Subcutaneous adipose tissue (tissue), 4 donors: Measurements from ENCODE around the gene RNF14. TPM values are rescaled to one million over a fixed set of nuclear protein-coding genes. Genes with fewer than 3 reads are reported as not detected.

Experiments used
- total RNA-seq, 4 donors: library from RNA; depleted of rRNA; stranded (reverse); fragments of >200 nt; gene quantifications; one replicate each; pipeline ENCODE4 v1.1.0, GENCODE V29; 2016
- TF ChIP-seq, protein P1 (sequence below): fragments of 450-650 bp; IDR thresholded peaks from one replicate; pipeline ENCODE4 v1.5.1; 2016; ENCODE audit warnings: low read depth, mild to moderate bottlenecking, control low read depth, antibody characterized with exemption, moderate library complexity

Gene RNF14
- total RNA-seq, 4 donors from 2014 or later: 28.1 to 111 (median 63.3) TPM

DNA sequence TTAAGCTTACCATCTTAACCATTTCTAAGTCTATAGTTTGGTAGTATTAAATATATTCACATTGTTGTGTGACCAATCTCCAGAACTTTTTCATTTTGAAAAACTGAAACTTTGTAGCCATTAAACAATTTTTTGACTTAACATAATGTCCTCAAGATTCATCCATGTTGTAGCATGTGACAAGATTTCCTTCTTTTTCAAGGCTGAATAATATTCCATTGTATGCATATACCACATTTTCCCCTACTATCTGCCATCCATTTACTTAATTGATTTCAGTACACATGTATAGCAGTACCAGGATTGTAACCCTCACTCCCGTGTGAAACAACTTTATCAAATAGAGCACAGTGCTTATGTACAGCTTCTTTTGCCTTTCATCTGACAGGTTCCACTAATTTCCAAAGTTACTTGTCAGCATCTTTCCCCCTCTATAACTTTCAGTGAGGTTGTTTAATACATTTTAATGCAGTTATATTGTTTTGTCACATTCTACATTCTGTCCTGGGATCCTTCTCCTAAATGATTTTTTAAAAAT is 51.3 kb downstream of the RNF14 start:
- TF ChIP-seq, protein P1, sequence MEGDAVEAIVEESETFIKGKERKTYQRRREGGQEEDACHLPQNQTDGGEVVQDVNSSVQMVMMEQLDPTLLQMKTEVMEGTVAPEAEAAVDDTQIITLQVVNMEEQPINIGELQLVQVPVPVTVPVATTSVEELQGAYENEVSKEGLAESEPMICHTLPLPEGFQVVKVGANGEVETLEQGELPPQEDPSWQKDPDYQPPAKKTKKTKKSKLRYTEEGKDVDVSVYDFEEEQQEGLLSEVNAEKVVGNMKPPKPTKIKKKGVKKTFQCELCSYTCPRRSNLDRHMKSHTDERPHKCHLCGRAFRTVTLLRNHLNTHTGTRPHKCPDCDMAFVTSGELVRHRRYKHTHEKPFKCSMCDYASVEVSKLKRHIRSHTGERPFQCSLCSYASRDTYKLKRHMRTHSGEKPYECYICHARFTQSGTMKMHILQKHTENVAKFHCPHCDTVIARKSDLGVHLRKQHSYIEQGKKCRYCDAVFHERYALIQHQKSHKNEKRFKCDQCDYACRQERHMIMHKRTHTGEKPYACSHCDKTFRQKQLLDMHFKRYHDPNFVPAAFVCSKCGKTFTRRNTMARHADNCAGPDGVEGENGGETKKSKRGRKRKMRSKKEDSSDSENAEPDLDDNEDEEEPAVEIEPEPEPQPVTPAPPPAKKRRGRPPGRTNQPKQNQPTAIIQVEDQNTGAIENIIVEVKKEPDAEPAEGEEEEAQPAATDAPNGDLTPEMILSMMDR: no peak

DNA sequence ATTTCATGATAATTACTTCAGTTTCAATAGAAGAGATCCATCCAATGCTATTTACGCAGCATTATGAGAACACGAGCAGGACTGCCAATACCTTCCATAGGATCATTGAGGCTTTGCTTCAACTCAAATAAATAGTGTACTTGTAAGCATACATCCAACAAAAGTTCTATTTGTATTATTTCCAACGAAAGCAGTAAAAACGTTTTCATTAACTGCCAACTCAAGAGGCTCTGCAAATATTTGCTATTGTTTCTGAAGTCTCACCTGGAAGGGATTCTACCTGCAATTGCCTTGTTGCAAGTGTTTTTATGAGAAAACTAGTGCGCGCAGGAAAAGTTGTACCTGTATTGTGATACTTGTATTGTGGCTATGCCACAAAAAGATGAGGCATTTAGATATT is 54.9 kb downstream of the RNF14 start:
- TF ChIP-seq, protein P1: no peak

DNA sequence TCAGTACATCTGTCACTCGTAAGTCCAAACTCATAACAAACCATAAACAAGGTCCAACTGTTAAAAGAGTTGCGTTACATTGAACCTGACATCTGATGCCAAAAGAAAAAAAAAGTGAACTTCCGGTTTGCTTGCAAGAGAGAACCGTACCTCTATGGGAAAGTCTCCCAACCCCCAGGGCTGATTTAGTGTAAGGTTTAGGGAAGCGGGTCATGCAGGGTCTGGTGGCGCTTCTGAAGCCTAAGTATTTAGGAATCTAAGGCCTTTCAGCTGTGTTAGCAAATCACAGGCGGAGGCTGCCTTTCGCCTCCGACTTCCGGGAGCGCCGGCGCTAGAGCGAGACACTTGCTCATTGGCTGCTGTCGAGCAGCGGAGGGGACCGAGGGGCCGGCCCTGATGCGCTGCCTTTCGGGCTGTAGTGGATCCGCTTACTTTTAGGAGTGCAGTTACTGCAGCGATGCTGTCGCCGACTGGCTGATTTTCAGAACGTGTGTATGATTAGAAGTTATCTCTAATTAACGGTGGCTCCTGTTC is 55.9 kb downstream of the RNF14 start:
- TF ChIP-seq, protein P1: no peak

DNA sequence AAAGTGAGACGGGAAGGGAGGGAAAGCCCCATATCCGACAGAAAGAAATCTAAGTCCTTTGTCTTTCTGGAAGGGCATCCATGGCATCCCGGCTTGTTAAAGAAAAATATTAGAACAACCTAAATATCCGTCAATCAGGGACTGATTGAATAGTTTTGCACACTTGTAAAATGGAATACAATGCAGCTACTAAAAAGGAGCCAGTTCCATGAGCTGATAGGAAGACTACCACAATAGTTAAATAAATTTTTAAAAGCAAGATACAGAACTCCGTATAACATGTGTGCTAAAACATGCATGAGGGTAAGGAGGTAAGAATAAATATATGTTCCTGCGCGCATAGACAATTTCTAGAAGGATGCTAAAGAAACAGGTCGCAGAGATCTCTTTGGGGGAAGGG is 56.7 kb downstream of the RNF14 start:
- TF ChIP-seq, protein P1: no peak

DNA sequence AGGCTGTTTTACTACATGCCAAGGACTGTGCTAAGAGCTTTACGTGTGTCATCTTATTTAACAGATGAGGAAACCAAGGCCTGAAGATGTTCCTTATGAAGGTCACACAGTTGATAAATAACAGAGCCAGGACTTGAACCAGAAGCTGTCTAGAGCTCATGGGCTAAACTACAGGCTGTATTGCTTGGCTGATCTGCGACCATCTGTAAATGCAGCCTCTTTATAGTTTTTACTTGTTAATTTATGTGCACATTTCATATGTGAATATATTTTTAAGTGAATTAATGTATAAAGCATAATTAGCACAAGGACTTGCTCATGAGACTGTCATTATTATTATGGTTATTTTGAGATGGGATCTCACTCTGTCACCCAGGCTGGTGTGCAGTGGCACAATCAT is 63.2 kb downstream of the RNF14 start:
- TF ChIP-seq, protein P1: no peak

DNA sequence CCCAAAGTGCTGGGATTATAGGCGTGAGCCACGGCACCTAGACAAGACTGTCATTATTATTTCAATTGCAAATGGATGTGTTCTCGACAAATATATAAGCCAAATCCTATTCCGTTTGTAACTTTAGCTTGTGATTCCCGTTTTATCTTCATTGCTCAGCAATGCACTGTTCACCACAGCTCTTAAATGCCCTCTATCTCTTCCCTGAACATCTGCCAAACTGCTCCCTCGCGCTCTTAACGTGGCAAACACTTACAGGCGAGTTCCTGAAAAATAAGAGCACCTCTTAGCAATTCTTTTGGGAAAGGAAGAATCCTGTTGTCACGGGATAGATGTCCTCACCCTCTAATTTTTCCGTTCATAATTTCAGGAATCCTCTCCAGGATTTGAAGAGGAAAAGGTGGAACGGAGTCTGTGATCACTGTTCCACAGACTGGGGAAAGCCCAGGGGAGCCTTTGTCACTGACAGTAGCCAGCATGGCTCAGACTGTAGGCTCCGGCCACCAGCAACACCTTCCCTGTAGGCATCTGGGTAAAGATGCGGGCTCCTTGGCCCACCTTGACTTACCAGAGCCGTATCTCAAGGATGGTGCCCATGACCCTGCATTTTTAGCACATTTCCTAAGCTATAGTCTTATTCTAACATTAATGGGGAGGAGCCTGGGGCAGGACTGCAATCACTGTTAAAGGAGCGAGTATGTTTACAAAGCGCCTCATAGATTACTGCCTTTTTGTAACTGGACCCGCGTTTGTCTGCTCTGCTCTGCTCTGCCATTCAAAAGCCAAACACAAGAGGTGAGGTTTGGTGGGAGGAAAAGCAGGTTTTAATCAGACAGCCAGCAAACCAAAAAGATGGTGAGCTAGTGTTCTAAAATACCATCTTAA is 64.1 kb downstream of the RNF14 start:
- TF ChIP-seq, protein P1: no peak

DNA sequence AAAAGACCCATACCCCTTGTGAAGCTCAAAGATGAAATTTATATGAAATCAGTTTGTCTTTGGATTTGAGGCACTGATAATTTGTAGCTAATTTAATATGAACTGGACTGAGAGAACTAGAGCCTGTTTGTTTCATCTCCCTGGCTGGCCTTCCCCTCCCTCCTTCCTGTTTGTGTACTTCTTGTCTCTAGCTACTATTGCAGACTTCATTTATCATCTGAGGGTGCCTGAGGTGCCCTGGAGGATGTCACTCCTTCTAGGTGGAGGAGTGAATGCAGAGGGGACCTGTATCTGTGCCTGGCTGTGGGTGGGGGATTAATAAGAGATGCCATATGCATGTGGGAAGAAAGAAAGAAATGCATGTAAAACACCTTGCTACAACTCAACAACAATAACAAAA is 66.1 kb downstream of the RNF14 start:
- TF ChIP-seq, protein P1: no peak
